ENCODE measurements around the gene MYO5C. TPM values are rescaled to one million over a fixed set of nuclear protein-coding genes. Genes with fewer than 3 reads are reported as not detected.

The MYO5C gene
- total and polyA plus RNA-seq, 2 of the 13 experiments (the other 11 are each of a cell fraction or from before 2014, with no cell fraction given), result 15.7 to 23.7 TPM

GRCh38 chr15:52334491-52335160 is 39.0 kb upstream of the MYO5C start (continued):
- TF ChIP-seq KIAA2018 (CRISPR knock-in tag; IDR thresholded peaks at IDR 0.05; ENCODE audit: borderline replicate concordance) (no peak), IKZF5 (CRISPR knock-in tag; IDR thresholded peaks at IDR 0.05) (no peak), KDM5A (IDR thresholded peaks at IDR 0.05; ENCODE audit: borderline replicate concordance, low read length) (no peak)
